Loucy (cell line): ENCODE results near the gene FLCN.

Experiments used
- H2AFZ ChIP-seq: fragments of 200-600 bp; sonication (generic); 2 replicates; pipeline ENCODE4 v1.6.0; 2016; ENCODE audit warnings: antibody characterized with exemption, mild to moderate bottlenecking, low read length, moderate library complexity
- H3F3A ChIP-seq: fragments of 200-600 bp; 2 replicates; pipeline ENCODE4 v1.6.0; 2016; ENCODE audit warnings: antibody characterized with exemption, low read depth, mild to moderate bottlenecking
- H3K27me3 ChIP-seq: fragments of 200-600 bp; sonication (generic); 2 replicates; pipeline ENCODE4 v1.6.1; 2014; ENCODE audit warnings: low read length, mild to moderate bottlenecking; ENCODE audit not compliant: insufficient read depth, poor library complexity, severe bottlenecking
- H3K36me3 ChIP-seq: fragments of 200-600 bp; sonication (generic); 2 replicates; pipeline ENCODE4 v1.6.1; 2016; ENCODE audit warnings: low read length; ENCODE audit not compliant: insufficient read depth
- H3K4me1 ChIP-seq: fragments of 200-600 bp; sonication (generic); 2 replicates; pipeline ENCODE4 v1.5.1; 2014; ENCODE audit warnings: low read length, mild to moderate bottlenecking; ENCODE audit not compliant: insufficient read depth, poor library complexity, severe bottlenecking
- H3K4me2 ChIP-seq: fragments of 200-600 bp; sonication (generic); 2 replicates; pipeline ENCODE4 v1.6.0; 2014; ENCODE audit warnings: antibody characterized with exemption, low read length, low read depth, mild to moderate bottlenecking; ENCODE audit not compliant: poor library complexity, severe bottlenecking
- H3K4me3 ChIP-seq: fragments of 200-600 bp; sonication (generic); 2 replicates; pipeline ENCODE4 v1.5.1; 2014; ENCODE audit warnings: low read length, mild to moderate bottlenecking, mixed read lengths; ENCODE audit not compliant: poor library complexity, severe bottlenecking
- H3K79me2 ChIP-seq: fragments of 200-600 bp; sonication (generic); 2 replicates; pipeline ENCODE4 v1.6.1; 2014; ENCODE audit warnings: low read length; ENCODE audit not compliant: insufficient read depth
- H3K9ac ChIP-seq: fragments of 200-600 bp; sonication (generic); 2 replicates; pipeline ENCODE4 v1.6.0; 2014; ENCODE audit warnings: mild to moderate bottlenecking, low read depth, low read length, moderate library complexity; ENCODE audit not compliant: poor library complexity, severe bottlenecking
- H3K9me2 ChIP-seq: fragments of 200-600 bp; sonication (generic); replicated peaks from 2 replicates; pipeline ENCODE4 v1.6.1; 2016; ENCODE audit warnings: low read depth, low read length, mixed read lengths
- H3K9me3 ChIP-seq: fragments of 200-600 bp; sonication (generic); 2 replicates; pipeline ENCODE4 v1.6.1; 2014; ENCODE audit warnings: mild to moderate bottlenecking, antibody characterized with exemption, low read length, low read depth; ENCODE audit not compliant: insufficient read depth
- H4K20me1 ChIP-seq: fragments of 200-600 bp; sonication (generic); 2 replicates; pipeline ENCODE4 v1.6.0; 2014; ENCODE audit warnings: antibody characterized with exemption, low read length, mild to moderate bottlenecking; ENCODE audit not compliant: insufficient read depth, poor library complexity, severe bottlenecking
- EZH2phosphoT487 ChIP-seq: fragments of 200-600 bp; IDR thresholded peaks from 2 replicates; pipeline ENCODE4 v1.6.1; 2018; ENCODE audit warnings: antibody characterized with exemption, mild to moderate bottlenecking, moderate library complexity, borderline replicate concordance
- TF ChIP-seq, protein P1 (sequence below): fragments of 200-600 bp; sonication (generic); conservative IDR thresholded peaks from 2 replicates; pipeline ENCODE4 v1.5.1; 2014; ENCODE audit warnings: mild to moderate bottlenecking, antibody characterized with exemption, low read length

FLCN gene

GRCh38 chr17:17216776-17217175 is 20.2 kb downstream of the FLCN start:
- TF ChIP-seq, protein P1, sequence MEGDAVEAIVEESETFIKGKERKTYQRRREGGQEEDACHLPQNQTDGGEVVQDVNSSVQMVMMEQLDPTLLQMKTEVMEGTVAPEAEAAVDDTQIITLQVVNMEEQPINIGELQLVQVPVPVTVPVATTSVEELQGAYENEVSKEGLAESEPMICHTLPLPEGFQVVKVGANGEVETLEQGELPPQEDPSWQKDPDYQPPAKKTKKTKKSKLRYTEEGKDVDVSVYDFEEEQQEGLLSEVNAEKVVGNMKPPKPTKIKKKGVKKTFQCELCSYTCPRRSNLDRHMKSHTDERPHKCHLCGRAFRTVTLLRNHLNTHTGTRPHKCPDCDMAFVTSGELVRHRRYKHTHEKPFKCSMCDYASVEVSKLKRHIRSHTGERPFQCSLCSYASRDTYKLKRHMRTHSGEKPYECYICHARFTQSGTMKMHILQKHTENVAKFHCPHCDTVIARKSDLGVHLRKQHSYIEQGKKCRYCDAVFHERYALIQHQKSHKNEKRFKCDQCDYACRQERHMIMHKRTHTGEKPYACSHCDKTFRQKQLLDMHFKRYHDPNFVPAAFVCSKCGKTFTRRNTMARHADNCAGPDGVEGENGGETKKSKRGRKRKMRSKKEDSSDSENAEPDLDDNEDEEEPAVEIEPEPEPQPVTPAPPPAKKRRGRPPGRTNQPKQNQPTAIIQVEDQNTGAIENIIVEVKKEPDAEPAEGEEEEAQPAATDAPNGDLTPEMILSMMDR: no peak
- TF ChIP-seq EZH2phosphoT487: no peak
- Histone ChIP-seq H3K36me3 (peaks cover 29% of the 10 kb centered on the region; the same call in 1 of the 2 replicates), H3K9me2 (no peaks in the 10 kb centered on the region), H3F3A (no peaks in the 10 kb centered on the region), H3K4me1 (no peaks in the 10 kb centered on the region), H3K79me2 (no peaks in the 10 kb centered on the region), H3K4me2 (no peak overlapping the region), H2AFZ (no peak overlapping the region), H3K9ac (no peak overlapping the region), H3K27me3 (no peaks in the 10 kb centered on the region), H3K4me3 (no peak overlapping the region), H4K20me1 (no peaks in the 10 kb centered on the region), H3K9me3 (no peaks in the 10 kb centered on the region)

DNA sequence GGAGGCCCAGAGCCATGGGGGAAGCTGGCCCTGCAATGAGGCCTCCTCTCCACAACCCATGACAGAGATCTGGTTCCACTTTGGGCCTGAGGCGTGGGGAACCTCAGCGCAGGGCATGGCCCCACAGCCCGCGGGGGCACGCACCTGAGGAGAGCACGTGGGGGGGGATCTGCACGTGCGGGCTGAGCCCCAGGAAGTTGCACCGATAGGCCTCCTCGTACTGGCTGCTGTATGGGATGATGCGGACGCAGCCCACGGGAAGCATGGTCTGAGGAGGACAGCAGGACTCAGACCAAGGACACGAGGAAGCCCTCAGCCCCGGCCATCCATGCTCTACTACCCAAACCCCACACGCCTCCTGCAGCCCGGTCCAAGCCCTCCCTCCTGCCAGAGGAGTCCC is 20.7 kb downstream of the FLCN start:
- Histone ChIP-seq H3K4me3 (no peak overlapping the region), H3K36me3 (peaks cover 25% of the 10 kb centered on the region; the same call in 1 of the 2 replicates), H3K9me2 (no peaks in the 10 kb centered on the region), H4K20me1 (no peaks in the 10 kb centered on the region), H3K9ac (no peak overlapping the region), H2AFZ (no peak overlapping the region), H3F3A (no peaks in the 10 kb centered on the region), H3K4me2 (no peak overlapping the region), H3K79me2 (no peaks in the 10 kb centered on the region), H3K27me3 (no peaks in the 10 kb centered on the region), H3K4me1 (no peaks in the 10 kb centered on the region), H3K9me3 (no peaks in the 10 kb centered on the region)
- no peak for TF ChIP-seq EZH2phosphoT487
- TF ChIP-seq, protein P1: no peak

DNA sequence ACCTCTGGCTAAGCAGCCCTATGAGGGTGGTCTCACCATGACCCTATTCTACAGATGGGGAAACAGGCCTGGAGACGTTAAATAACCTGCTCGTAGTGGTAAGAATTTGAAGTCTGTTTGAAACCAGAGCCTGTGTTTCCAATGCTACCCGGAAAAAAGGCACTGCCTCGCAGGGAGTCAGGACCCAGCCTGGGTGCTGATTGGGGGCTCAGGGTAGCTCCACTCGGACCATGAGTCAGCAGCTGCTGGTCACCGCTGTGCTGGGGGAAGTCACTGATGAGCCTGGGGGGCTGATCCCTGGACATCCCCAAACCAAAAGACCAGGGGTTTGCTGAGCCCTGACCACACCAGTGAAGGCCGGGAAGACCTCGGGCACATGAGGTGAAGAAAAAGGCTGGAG is 21.4 kb downstream of the FLCN start:
- no peak overlapping the region for H3K9ac ChIP-seq
- no peaks in the 10 kb centered on the region for H3K79me2 ChIP-seq
- H3K4me2 ChIP-seq: no peak overlapping the region
- no peak overlapping the region for H2AFZ ChIP-seq
- no peak for TF ChIP-seq EZH2phosphoT487
- TF ChIP-seq, protein P1: no peak
- H3F3A ChIP-seq: no peaks in the 10 kb centered on the region
- no peaks in the 10 kb centered on the region for H4K20me1 ChIP-seq
- no peaks in the 10 kb centered on the region for H3K27me3 ChIP-seq
- H3K36me3 ChIP-seq: peaks cover 20% of the 10 kb centered on the region; the same call in 1 of the 2 replicates
- H3K9me3 ChIP-seq: no peaks in the 10 kb centered on the region
- no peak overlapping the region for H3K4me3 ChIP-seq
- H3K4me1 ChIP-seq: no peaks in the 10 kb centered on the region
- no peaks in the 10 kb centered on the region for H3K9me2 ChIP-seq
